GM10266 (cell line): Measurements from ENCODE around the gene FFAR4.

ENCODE experiments used
- DNase-seq: peaks from one replicate; pipeline ENCODE4 v3.0.0; 2012; ENCODE audit errors: extremely low spot score
- TF ChIP-seq, protein P1 (sequence below): IDR thresholded peaks from 2 replicates; pipeline ENCODE4 v1.5.1; 2012; ENCODE audit warnings: mild to moderate bottlenecking, low read depth; ENCODE audit not compliant: control insufficient read depth, insufficient read depth; ENCODE audit errors: missing control alignments

The FFAR4 gene

DNA sequence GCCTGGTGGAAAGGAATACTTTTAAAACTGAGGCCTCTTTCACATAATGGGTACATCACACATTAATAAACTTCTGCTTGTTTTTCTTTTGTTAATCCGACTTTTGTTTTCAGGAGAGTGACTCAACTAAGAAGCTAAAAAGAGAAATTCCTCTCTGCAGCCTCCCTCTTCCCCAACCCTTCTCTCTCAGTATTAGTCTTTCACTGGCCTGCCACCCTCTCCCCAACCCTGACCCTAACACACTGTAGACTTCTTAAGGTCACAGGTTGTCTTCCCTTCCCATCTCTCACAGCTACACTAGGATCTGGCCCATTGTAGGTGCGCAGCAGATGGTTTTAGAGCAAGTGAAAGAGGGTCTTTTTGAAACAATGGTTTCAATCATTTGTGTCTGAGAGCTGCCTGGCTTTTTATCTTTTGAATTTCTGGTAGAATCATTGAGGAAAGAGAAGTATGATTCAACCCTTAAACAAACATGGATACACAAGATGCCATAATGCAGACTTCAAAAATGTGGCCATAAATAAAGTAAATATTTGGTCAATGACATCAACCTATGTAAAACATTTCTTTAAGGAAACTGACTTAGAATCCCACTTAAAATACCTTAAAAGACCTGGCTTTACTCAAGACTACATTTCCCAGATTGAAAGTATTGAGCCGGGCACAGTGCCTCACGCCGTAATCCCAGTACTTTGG lies 17.9 kb upstream of the FFAR4 start:
- TF ChIP-seq, protein P1, sequence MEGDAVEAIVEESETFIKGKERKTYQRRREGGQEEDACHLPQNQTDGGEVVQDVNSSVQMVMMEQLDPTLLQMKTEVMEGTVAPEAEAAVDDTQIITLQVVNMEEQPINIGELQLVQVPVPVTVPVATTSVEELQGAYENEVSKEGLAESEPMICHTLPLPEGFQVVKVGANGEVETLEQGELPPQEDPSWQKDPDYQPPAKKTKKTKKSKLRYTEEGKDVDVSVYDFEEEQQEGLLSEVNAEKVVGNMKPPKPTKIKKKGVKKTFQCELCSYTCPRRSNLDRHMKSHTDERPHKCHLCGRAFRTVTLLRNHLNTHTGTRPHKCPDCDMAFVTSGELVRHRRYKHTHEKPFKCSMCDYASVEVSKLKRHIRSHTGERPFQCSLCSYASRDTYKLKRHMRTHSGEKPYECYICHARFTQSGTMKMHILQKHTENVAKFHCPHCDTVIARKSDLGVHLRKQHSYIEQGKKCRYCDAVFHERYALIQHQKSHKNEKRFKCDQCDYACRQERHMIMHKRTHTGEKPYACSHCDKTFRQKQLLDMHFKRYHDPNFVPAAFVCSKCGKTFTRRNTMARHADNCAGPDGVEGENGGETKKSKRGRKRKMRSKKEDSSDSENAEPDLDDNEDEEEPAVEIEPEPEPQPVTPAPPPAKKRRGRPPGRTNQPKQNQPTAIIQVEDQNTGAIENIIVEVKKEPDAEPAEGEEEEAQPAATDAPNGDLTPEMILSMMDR: no peak
- no peak for DNase-seq

DNA sequence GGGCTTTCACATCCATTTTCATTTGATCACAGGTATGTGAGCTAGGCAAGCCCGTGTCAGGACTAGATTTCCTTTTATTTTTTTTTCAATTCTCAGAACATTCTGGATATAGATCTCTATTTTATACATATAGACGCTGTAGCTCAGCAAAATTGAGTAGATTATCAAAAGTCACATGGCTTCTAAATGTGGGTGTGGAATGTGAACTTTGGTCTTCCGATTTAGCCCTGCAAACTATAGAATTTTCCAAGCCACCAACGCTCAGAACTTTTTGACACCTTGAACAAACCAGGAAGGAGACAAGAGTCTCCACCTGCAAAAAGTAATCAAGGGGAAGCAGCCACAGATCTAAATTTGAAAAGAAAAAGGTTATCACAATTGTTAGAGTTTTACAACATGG lies 15.9 kb upstream of the FFAR4 start:
- TF ChIP-seq, protein P1: no peak

DNA sequence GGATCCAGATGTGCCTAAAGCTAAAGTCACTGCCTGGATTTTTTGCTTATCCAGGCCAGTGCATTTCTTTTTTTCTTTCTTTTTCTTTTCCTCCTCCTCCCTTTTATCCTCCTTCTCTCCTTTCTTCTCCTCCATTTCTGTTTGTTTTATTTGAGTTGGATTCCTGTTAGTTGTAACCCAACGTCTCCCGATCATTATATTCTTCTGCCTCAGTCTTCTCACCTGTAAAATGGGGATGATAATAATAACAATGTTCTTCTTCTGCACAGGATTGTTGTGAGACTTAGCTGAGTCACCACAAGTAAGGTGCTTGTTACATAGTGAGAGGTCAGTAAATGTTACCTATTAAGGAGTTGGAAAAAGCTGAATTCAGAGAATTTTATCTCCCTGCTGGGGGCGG lies 13.7 kb upstream of the FFAR4 start:
- DNase-seq: no peak
- TF ChIP-seq, protein P1: no peak

More for the DNA sequence above, 15.9 kb upstream of the FFAR4 start:
- DNase-seq: no peak

DNA sequence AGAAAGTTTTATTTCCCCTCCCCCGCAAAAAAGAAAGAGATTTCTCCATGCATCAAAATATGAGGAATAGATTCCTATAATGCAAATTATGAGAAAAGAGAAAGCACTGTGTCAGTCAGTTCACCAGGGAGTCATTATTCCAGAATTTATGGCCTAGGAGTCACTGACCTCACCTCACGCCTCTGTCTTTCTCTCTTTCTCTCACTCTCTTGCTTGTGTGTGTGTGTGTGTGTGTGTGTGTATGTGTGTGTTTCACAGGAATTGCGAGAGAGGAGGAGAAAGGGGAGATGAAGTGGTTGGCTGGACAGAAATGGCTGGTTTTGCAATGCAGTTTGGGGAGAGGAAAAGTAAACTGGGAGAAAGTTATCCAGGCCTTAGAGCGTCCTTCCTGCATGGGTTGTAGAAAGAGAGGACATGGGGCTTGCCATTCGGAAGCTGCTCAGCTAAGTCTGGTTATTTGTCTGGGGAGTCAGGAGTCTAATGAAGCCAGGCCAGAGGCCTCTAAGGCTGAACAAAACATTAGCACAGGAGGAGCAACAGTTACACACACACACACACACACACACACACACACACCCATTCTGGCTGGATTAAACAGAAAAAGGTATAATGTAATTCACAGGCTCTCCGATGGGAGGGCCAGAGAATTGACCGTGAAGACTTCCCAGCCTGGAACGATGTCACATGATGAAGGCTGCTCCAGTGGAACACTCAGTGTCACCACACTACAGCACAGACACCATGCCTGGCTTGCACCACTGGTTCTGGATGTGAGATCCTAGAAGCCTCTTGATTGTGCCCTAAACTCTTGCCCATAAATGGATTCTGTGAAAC lies 12.8 kb upstream of the FFAR4 start:
- TF ChIP-seq, protein P1: no peak
- no peak for DNase-seq

DNA sequence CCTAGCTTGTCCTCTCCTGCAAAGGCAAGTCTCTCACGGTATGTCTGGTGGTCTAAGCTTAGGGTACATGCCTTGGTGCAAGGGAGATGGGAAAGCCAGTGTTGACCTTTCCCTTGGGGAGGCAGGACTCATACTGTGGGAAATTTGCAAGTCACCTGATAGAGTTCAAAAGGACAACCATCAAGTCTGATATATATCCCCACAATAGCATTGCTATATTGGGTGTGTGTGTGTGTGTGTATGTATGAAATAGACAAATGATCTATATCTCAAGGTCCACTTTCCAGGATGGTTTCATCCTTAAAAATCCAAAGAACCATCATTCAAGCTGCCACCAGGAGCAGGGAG lies 12.2 kb upstream of the FFAR4 start:
- TF ChIP-seq, protein P1: no peak
- no peak for DNase-seq

DNA sequence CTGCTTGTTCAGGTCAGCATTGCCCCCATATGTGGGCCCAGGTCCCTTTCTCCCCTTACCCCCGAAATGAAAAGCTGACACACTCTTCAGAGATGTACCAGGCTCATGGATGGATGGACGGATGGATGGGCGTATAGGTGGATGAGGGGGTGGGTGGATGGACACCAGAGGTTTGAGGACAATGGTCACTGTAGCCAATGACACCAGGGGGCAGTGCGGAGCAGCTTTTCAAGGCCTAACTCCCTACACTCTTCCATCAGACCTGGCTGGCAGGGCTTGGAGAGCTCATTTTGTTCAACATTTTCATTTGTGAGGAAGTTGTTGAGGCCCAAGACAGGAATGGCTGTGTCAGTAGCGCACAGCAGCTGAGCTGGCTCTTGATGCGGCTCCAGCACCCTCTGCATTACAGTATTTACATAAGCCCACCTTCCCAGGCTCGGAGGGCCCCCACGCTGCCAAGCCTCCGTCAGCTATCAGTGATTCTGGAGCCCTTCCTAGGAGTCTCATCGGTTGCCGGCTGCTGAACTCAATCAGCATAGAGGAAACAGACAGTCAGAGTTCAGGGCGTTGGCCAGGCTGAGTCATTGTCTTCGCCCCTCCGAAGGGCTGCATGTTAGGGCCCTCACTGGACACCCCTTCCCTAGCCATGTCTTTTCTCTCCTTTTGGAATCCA lies 11.6 kb upstream of the FFAR4 start:
- TF ChIP-seq, protein P1: peak; percentile 76
- peak; percentile 64 for DNase-seq
